SK-N-SH (cell line): ENCODE data around the gene BSCL2. TPM values are rescaled to one million over a fixed set of nuclear protein-coding genes. Genes with fewer than 3 reads are reported as not detected.
A peak's percentile ranks its signal among the peaks of the same experiment; 100 is the strongest.

Experiments used
- CTCF ChIA-PET: fragments of 300-600, 350-600 bp; formaldehyde crosslinking; extraction: SDS; loops from one replicate; lab custom pipeline; 2021; lab: Yijun Ruan, JAX
- POLR2A ChIA-PET: fragments of 350-600 bp; sonication (Branson Sonifier 250); formaldehyde crosslinking; extraction: SDS; loops from one replicate; lab custom pipeline; 2020; ENCODE audit warnings: antibody characterized with exemption, inconsistent platforms; lab: Yijun Ruan, JAX
- DNase-seq: peaks from one replicate; pipeline ENCODE4 v3.0.0; 2012
- H2AFZ ChIP-seq: fragments of 200-600 bp; sonication (generic); 2 replicates; pipeline ENCODE4 v1.8.1; 2016; ENCODE audit warnings: antibody characterized with exemption, mild to moderate bottlenecking, low read depth
- H3F3A ChIP-seq: fragments of 200-600 bp; sonication (generic); replicated peaks from 2 replicates; pipeline ENCODE3; 2016; ENCODE audit warnings: antibody characterized with exemption, mild to moderate bottlenecking; ENCODE audit not compliant: insufficient read depth
- H3K27ac ChIP-seq, 2 experiments: fragments of 200-500 bp in 1 of 2; fragments of 200-600 bp in 1 of 2; sonication (Bioruptor generic) in 1 of 2; sonication (generic), shearing (Covaris generic) in 1 of 2; 2 replicates each; pipeline versions ENCODE4 v1.5.1 to v1.6.1; 2014 to 2016; ENCODE audit warnings: low read depth in 2 of 2, inconsistent platforms in 1 of 2, low read length in 1 of 2, mild to moderate bottlenecking in 1 of 2, mixed read lengths in 1 of 2
- H3K27me3 ChIP-seq: fragments of 200-600 bp; sonication (generic), shearing (Covaris generic); 2 replicates; pipeline ENCODE4 v1.6.1; 2016; ENCODE audit warnings: mixed run types; ENCODE audit not compliant: insufficient read depth
- H3K36me3 ChIP-seq, 2 experiments: fragments of 200-500 bp in 1 of 2; fragments of 200-600 bp in 1 of 2; sonication (Bioruptor generic) in 1 of 2; sonication (generic) in 1 of 2; replicated peaks in 1 of 2; 2 replicates each; pipeline versions ENCODE3 to v1.5.1; 2014 to 2016; ENCODE audit warnings: low read length in 1 of 2, mild to moderate bottlenecking in 1 of 2; ENCODE audit not compliant: insufficient read depth in 2 of 2, control insufficient read depth in 1 of 2
- H3K4me1 ChIP-seq, 2 experiments: fragments of 200-500 bp in 1 of 2; fragments of 200-600 bp in 1 of 2; sonication (Bioruptor generic) in 1 of 2; sonication (generic), shearing (Covaris generic) in 1 of 2; 2 replicates each; pipeline versions ENCODE4 v1.5.1 to v1.6.1; 2014 to 2016; ENCODE audit warnings: low read depth in 1 of 2, low read length in 1 of 2, mixed run types in 1 of 2; ENCODE audit not compliant: insufficient read depth in 2 of 2, control insufficient read depth in 1 of 2
- H3K4me2 ChIP-seq: fragments of 200-600 bp; sonication (generic), shearing (Covaris generic); 2 replicates; pipeline ENCODE4 v1.6.1; 2017; ENCODE audit warnings: mixed run types
- H3K4me3 ChIP-seq, 2 experiments: fragments of 200-500 bp in 1 of 2; fragments of 200-600 bp in 1 of 2; sonication (Bioruptor generic) in 1 of 2; sonication (generic), shearing (Covaris generic) in 1 of 2; 2 replicates each; pipeline versions ENCODE4 v1.5.1 to v1.8.1; 2014 to 2016; ENCODE audit warnings: low read depth in 2 of 2, inconsistent platforms in 1 of 2, low read length in 1 of 2, mild to moderate bottlenecking in 1 of 2, mixed read lengths in 1 of 2, moderate library complexity in 1 of 2
- H3K79me2 ChIP-seq: fragments of 200-600 bp; sonication (generic); 2 replicates; pipeline ENCODE4 v1.8.1; 2017; ENCODE audit warnings: mild to moderate bottlenecking; ENCODE audit not compliant: insufficient read depth
- H3K9ac ChIP-seq: fragments of 200-600 bp; sonication (generic); 2 replicates; pipeline ENCODE4 v1.6.1; 2017; ENCODE audit warnings: mixed run types
- H3K9me2 ChIP-seq: fragments of 200-600 bp; sonication (generic); 2 replicates; pipeline ENCODE4 v1.6.1; 2017; ENCODE audit warnings: mixed run types
- H3K9me3 ChIP-seq: fragments of 200-600 bp; sonication (generic); 2 replicates; pipeline ENCODE4 v1.6.1; 2017; ENCODE audit warnings: mixed run types, mild to moderate bottlenecking, moderate library complexity
- H4K20me1 ChIP-seq: fragments of 200-600 bp; sonication (generic); 2 replicates; pipeline ENCODE4 v1.6.1; 2017; ENCODE audit warnings: mild to moderate bottlenecking, mixed run types; ENCODE audit not compliant: insufficient read depth
- CTCF ChIP-seq: fragments of 200-600 bp; sonication (generic); IDR thresholded peaks from 2 replicates; pipeline ENCODE4 v1.6.1; 2017; ENCODE audit warnings: antibody characterized with exemption, mild to moderate bottlenecking, moderate library complexity
- EZH2phosphoT487 ChIP-seq: fragments of 200-600 bp; sonication (generic); IDR thresholded peaks from 2 replicates; pipeline ENCODE4 v1.6.1; 2017; ENCODE audit warnings: low read depth, mixed run types, mild to moderate bottlenecking, antibody characterized with exemption, moderate library complexity, borderline replicate concordance
- FOSL2 ChIP-seq: IDR thresholded peaks from 2 replicates; pipeline ENCODE4 v1.4.0; 2012; ENCODE audit warnings: low read depth, mild to moderate bottlenecking, moderate library complexity, borderline replicate concordance
- FOXJ3 ChIP-seq: sonication (generic); formaldehyde crosslinking; IDR thresholded peaks from 2 replicates; pipeline ENCODE4 v1.5.1; 2020; ENCODE audit warnings: mild to moderate bottlenecking, missing genetic modification reagents
- GABPA ChIP-seq: IDR thresholded peaks from 2 replicates; pipeline ENCODE4 v1.4.0; 2012; ENCODE audit warnings: low read depth, mild to moderate bottlenecking
- MAX ChIP-seq: IDR thresholded peaks from 2 replicates; pipeline ENCODE4 v1.4.0; 2012; ENCODE audit warnings: low read depth
- MXI1 ChIP-seq: IDR thresholded peaks from 2 replicates; pipeline ENCODE4 v1.6.1; 2012; ENCODE audit warnings: mild to moderate bottlenecking, low read depth, low read length, improper control_type of control experiment
- NRF1 ChIP-seq: IDR thresholded peaks from 2 replicates; pipeline ENCODE4 v1.6.1; 2012; ENCODE audit warnings: low read depth, mild to moderate bottlenecking, low read length
- RAD21 ChIP-seq: IDR thresholded peaks from 2 replicates; pipeline ENCODE4 v1.6.1; 2012; ENCODE audit warnings: mild to moderate bottlenecking, low read length
- REST ChIP-seq: IDR thresholded peaks from 2 replicates; pipeline ENCODE4 v1.6.1; 2012; ENCODE audit warnings: mild to moderate bottlenecking, low read depth, low read length, moderate library complexity
- RFX5 ChIP-seq: IDR thresholded peaks from 2 replicates; pipeline ENCODE4 v1.6.1; 2012; ENCODE audit warnings: mild to moderate bottlenecking, improper control_type of control experiment, low read length
- SIN3A ChIP-seq: IDR thresholded peaks from 2 replicates; pipeline ENCODE4 v1.6.1; 2012; ENCODE audit warnings: low read depth, mild to moderate bottlenecking, low read length, moderate library complexity, borderline replicate concordance
- SMC3 ChIP-seq: IDR thresholded peaks from 2 replicates; pipeline ENCODE4 v1.6.1; 2012; ENCODE audit warnings: low read depth, low read length, improper control_type of control experiment
- TCF12 ChIP-seq: IDR thresholded peaks from 2 replicates; pipeline ENCODE4 v1.4.0; 2012
- USF1 ChIP-seq: IDR thresholded peaks from 2 replicates; pipeline ENCODE4 v1.4.0; 2012; ENCODE audit warnings: low read depth, borderline replicate concordance
- USF2 ChIP-seq: fragments of 150-350 bp; IDR thresholded peaks from 2 replicates; pipeline ENCODE4 v1.6.1; 2017; ENCODE audit warnings: antibody characterized with exemption, low read length, low read depth, borderline replicate concordance
- WGBS: methylation state at CpG from one replicate; pipeline ENCODE4 v1.1.6; 2017; ENCODE audit warnings: low lambda C conversion rate; 5-methylcytosine and 5-hydroxymethylcytosine counted together
- polyA plus RNA-seq, 3 experiments: library from polyadenylated mRNA; depleted of rRNA; stranded (reverse); fragments of >200 nt; gene quantifications; 2 replicates each; pipeline ENCODE4 v1.2.3, GENCODE V29; 2012

Gene BSCL2
- polyA plus RNA-seq, 1 of the 3 experiments (the other 2 are of a cell fraction): 81.5 TPM

GRCh38 chr11:62682518-62682917, 24.7 kb downstream of the BSCL2 start:
- H3K4me2 ChIP-seq: no peak overlapping the region
- no peaks in the 10 kb centered on the region for H4K20me1 ChIP-seq
- H3K9me3 ChIP-seq: no peaks in the 10 kb centered on the region
- no peak overlapping the region for H3K9ac ChIP-seq
- H3K36me3 ChIP-seq: peaks cover 4 to 5% of the 10 kb centered on the region in 2 experiments
- H3K4me3 ChIP-seq: no peak overlapping the region
- DNase-seq: no peak
- H3K27me3 ChIP-seq: no peaks in the 10 kb centered on the region
- peaks cover 23% of the 10 kb centered on the region for H3F3A ChIP-seq
- H2AFZ ChIP-seq: no peak overlapping the region
- ChIA-PET POLR2A (no interaction called here), CTCF (no interaction called here)
- H3K9me2 ChIP-seq: no peaks in the 10 kb centered on the region
- peaks cover 6 to 8% of the 10 kb centered on the region in 2 experiments; a peak in 3 of 4 replicates for H3K4me1 ChIP-seq
- peaks cover 16% of the 10 kb centered on the region for H3K79me2 ChIP-seq
- no peak for TF ChIP-seq SIN3A
- no peak for TF ChIP-seq SMC3
- no peak for TF ChIP-seq FOSL2
- no peak for TF ChIP-seq RFX5
- TF ChIP-seq MAX: no peak
- TF ChIP-seq MXI1: no peak
- no peak for TF ChIP-seq FOXJ3 (CRISPR knock-in tag)
- no peak for TF ChIP-seq USF1
- no peak for TF ChIP-seq USF2
- no peak for TF ChIP-seq REST
- 93% methylated on average over 7 of the region's 7 CpGs for WGBS
- no peak overlapping the region for H3K27ac ChIP-seq

GRCh38 chr11:62680825-62681240, 26.4 kb downstream of the BSCL2 start:
- CTCF ChIA-PET: interaction anchor here (0.6 to 3.7 kb wide), 26 partner anchors 8 to 301 kb away, joined by 3 to 31 read pairs (median 4); partner anchors contain the start of genes B3GAT3, C11orf98, CSKMT and EML3
- H3K27me3 ChIP-seq: no peaks in the 10 kb centered on the region
- POLR2A ChIA-PET: interaction anchor here (0.6 to 2.0 kb wide), 8 partner anchors 9 to 160 kb away, joined by 3 to 11 read pairs (median 4); partner anchors contain the start of genes C11orf98, CSKMT, LBHD1 and UQCC3

More at GRCh38 chr11:62680825-62681240, 26.4 kb downstream of the BSCL2 start:
- H3K4me1 ChIP-seq: peaks cover 11 to 15% of the 10 kb centered on the region in 2 experiments; a peak in 3 of 4 replicates
- 52% methylated on average over 4 of the region's 4 CpGs for WGBS
- peak; percentile 50 for TF ChIP-seq SMC3
- TF ChIP-seq SIN3A: no peak
- no peak for TF ChIP-seq NRF1
- no peak for TF ChIP-seq EZH2phosphoT487
- TF ChIP-seq CTCF: peak; percentile 64
- TF ChIP-seq FOXJ3 (CRISPR knock-in tag): no peak
- no peak for TF ChIP-seq MAX
- TF ChIP-seq RAD21: peak; percentile 74
- no peak for TF ChIP-seq GABPA
- no peak for TF ChIP-seq RFX5
- TF ChIP-seq TCF12: no peak
- no peak for TF ChIP-seq USF2
- TF ChIP-seq, all 33 proteins: peak for 3
- peak overlapping the region; percentile 79 for H2AFZ ChIP-seq
- H3K9ac ChIP-seq: no peak overlapping the region
- H3K36me3 ChIP-seq: peaks cover 17 to 19% of the 10 kb centered on the region in 2 experiments
- peak; percentile 71 for DNase-seq
- H3K9me2 ChIP-seq: no peaks in the 10 kb centered on the region
- no peak overlapping the region for H3K4me3 ChIP-seq
- H3F3A ChIP-seq: peaks cover 30% of the 10 kb centered on the region
- H3K9me3 ChIP-seq: no peaks in the 10 kb centered on the region
- peaks cover 32% of the 10 kb centered on the region for H3K79me2 ChIP-seq
- no peak overlapping the region for H3K4me2 ChIP-seq
- H3K27ac ChIP-seq: peak overlapping the region; percentile 18 to 52; a peak in 2 of 4 replicates
- H4K20me1 ChIP-seq: no peaks in the 10 kb centered on the region
